Glutamatergic neuron (in vitro differentiated cells): ENCODE results near the gene KRTAP9-9. TPM values are rescaled to one million over a fixed set of nuclear protein-coding genes. Genes with fewer than 3 reads are reported as not detected.

Source experiments
- DNase-seq: peaks from one replicate; pipeline ENCODE4 v3.0.0; 2022
- H3K27ac Mint-ChIP-seq: one replicate; pipeline ENCODE4 v1.8.0; 2020; ENCODE audit warnings: mild to moderate bottlenecking, mixed read lengths, inconsistent platforms; ENCODE audit not compliant: unreplicated experiment
- H3K27me3 Mint-ChIP-seq: one replicate; pipeline ENCODE4 v1.8.0; 2020; ENCODE audit warnings: mild to moderate bottlenecking, moderate library complexity, mixed read lengths, inconsistent platforms; ENCODE audit not compliant: unreplicated experiment
- H3K36me3 Mint-ChIP-seq: one replicate; pipeline ENCODE4 v1.8.0; 2020; ENCODE audit warnings: mild to moderate bottlenecking, mixed read lengths, inconsistent platforms; ENCODE audit not compliant: unreplicated experiment
- H3K4me1 Mint-ChIP-seq: one replicate; pipeline ENCODE4 v1.8.0; 2020; ENCODE audit warnings: mild to moderate bottlenecking, low read depth, mixed read lengths, inconsistent platforms; ENCODE audit not compliant: unreplicated experiment
- H3K4me3 Mint-ChIP-seq: one replicate; pipeline ENCODE4 v1.8.0; 2020; ENCODE audit warnings: mild to moderate bottlenecking, mixed read lengths, inconsistent platforms; ENCODE audit not compliant: unreplicated experiment
- H3K9me3 Mint-ChIP-seq: one replicate; pipeline ENCODE4 v1.8.0; 2020; ENCODE audit warnings: mild to moderate bottlenecking, moderate library complexity, mixed read lengths, inconsistent platforms; ENCODE audit not compliant: unreplicated experiment
- total RNA-seq: library from RNA; stranded (reverse); fragmentation: NEBNext Ultra II Directional; extraction: Animal tissue kit (Norgen Biotek cat#: 25700); gene quantifications from one replicate; pipeline ENCODE4 v1.2.1, GENCODE V29; 2021; ENCODE audit not compliant: unreplicated experiment
- TF ChIP-seq, protein P1 (sequence below): fragments of 200-600 bp; sonication (generic); IDR thresholded peaks from one replicate; pipeline ENCODE4 v1.5.0; 2021; ENCODE audit not compliant: partially characterized antibody, unreplicated experiment

KRTAP9-9 gene
- total RNA-seq, 1 donor from 2014 or later = not detected

DNA sequence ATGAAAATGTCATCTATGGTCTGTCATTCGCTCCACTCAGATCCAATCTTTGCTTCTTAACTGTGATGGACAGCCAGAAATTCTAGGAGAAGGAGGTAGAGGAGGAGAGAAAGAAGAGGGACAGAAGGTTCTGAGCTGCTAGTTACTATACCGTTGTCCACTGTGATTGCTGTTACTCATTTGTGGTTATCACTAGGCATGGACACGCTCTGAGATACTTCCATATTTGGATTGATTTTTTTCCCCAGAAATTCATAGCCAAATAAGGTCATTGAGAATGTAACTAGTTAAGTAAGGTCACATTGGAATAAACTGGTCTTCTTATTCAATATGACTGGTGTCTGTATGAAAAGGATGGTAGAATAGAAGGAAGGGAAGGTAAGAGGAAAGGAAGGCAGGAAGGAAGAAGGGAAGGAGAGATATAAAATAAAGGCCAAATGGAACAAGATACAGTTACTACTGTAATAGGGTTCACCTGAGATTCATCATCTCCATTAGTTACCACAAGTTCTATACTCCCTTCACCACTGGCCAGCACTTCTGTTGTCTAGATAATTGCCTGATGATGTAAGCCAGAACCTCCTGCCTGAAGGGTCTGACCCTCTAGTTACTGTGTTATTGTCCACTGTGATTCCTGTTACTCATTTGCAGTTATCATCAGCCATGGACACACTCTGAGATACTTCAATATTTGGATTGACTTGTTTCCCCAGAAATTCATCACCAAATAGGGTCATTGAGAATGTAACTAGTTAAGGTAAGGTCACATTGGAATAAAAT lies 23.2 kb downstream of the KRTAP9-9 start:
- Mint-ChIP-seq H3K9me3 (no peaks in the 10 kb centered on the region), H3K4me3 (no peak overlapping the region), H3K4me1 (no peaks in the 10 kb centered on the region), H3K27me3 (peaks cover 4% of the 10 kb centered on the region), H3K36me3 (peaks cover 7% of the 10 kb centered on the region), H3K27ac (no peak overlapping the region)
- TF ChIP-seq, protein P1, sequence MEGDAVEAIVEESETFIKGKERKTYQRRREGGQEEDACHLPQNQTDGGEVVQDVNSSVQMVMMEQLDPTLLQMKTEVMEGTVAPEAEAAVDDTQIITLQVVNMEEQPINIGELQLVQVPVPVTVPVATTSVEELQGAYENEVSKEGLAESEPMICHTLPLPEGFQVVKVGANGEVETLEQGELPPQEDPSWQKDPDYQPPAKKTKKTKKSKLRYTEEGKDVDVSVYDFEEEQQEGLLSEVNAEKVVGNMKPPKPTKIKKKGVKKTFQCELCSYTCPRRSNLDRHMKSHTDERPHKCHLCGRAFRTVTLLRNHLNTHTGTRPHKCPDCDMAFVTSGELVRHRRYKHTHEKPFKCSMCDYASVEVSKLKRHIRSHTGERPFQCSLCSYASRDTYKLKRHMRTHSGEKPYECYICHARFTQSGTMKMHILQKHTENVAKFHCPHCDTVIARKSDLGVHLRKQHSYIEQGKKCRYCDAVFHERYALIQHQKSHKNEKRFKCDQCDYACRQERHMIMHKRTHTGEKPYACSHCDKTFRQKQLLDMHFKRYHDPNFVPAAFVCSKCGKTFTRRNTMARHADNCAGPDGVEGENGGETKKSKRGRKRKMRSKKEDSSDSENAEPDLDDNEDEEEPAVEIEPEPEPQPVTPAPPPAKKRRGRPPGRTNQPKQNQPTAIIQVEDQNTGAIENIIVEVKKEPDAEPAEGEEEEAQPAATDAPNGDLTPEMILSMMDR = no peak
- DNase-seq = no peak

DNA sequence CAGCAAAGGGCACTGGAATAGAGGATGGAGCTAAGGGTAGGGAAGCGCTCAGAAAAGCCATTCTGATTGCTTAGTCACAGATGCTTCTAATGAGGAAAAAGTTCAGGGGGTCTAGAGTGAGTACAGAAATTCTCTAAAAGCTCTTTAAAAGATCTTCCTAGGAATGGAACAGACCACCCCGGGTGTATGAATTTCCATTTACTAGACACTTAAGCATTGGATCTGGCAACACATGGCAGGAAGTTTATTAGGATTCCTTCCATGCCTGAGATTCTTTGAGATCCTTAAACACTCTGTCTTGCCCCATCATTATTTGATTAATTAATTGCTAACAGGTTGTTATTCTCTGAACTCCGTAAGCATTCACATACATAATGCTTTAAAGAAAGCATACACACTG lies 28.9 kb downstream of the KRTAP9-9 start:
- H3K4me1 Mint-ChIP-seq = no peaks in the 10 kb centered on the region
- DNase-seq = no peak
- H3K36me3 Mint-ChIP-seq = peaks cover 6% of the 10 kb centered on the region
- H3K27me3 Mint-ChIP-seq = no peaks in the 10 kb centered on the region
- H3K27ac Mint-ChIP-seq = no peak overlapping the region
- no peaks in the 10 kb centered on the region for H3K9me3 Mint-ChIP-seq
- TF ChIP-seq, protein P1 = no peak
- no peak overlapping the region for H3K4me3 Mint-ChIP-seq

DNA sequence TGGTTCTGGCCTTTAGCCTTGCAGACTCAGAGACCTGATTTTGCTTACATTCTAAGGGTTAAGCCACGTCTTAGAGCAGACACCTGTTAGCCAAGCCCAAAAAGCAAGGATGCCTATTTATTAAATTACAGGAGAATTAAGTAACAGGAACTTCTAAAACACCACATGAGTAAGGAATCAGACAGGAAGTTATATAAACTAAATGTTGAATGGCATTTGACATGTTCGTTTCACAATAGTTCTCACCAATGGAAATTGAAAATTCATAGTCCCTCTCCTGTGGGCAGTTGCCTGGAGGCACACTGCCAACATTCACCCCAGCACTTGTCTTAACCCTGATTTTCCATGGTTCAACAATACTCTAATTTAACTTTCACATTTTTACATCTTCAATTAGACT lies 29.4 kb downstream of the KRTAP9-9 start:
- Mint-ChIP-seq H3K27ac (no peak overlapping the region), H3K36me3 (peaks cover under 1% of the 10 kb centered on the region), H3K4me1 (no peaks in the 10 kb centered on the region), H3K4me3 (no peak overlapping the region), H3K9me3 (no peaks in the 10 kb centered on the region), H3K27me3 (no peaks in the 10 kb centered on the region)
- no peak for DNase-seq
- TF ChIP-seq, protein P1 = no peak

DNA sequence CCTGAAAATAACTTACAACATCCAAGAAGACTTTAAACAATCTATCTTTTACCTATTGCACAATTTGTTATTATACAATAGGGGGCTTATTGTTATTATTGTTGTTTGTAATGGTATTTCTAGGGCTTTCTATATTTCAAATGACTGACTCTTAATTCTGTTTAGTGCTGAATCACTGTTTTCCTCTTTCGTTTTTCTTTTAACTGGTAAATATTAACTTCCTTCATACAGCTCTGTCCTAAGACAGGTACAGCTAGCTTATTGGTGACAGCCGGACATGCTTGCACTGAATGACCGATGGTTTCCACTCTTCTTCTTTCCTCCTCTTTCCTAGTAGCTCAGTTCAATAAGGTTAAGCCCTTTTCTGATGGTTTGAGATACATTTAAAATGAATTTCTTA lies 31.9 kb downstream of the KRTAP9-9 start:
- Mint-ChIP-seq H3K4me1 (no peaks in the 10 kb centered on the region), H3K9me3 (no peaks in the 10 kb centered on the region), H3K36me3 (no peaks in the 10 kb centered on the region), H3K27me3 (no peaks in the 10 kb centered on the region), H3K27ac (no peak overlapping the region), H3K4me3 (no peak overlapping the region)
- TF ChIP-seq, protein P1 = no peak
- DNase-seq = no peak

DNA sequence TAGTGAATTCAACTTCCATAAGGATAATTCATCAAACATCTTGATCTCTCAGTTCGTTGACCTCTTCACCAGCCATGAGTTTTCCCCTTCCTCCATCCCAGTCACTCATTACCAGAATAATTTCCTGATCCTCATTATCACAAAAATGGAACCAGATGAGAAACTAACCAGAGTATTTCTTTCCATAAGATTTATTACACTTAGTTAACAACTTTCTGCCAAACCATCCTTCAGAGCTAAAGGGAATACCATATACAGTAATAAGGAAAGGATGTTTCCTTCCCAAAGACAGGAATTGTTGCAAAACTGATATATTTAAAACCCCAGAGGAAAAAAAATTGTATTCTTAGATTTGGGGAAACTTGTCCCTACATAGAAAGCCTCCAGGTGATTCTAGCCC lies 38.8 kb downstream of the KRTAP9-9 start:
- Mint-ChIP-seq H3K27ac (no peak overlapping the region), H3K27me3 (no peaks in the 10 kb centered on the region), H3K4me3 (no peak overlapping the region), H3K9me3 (peaks cover 2% of the 10 kb centered on the region), H3K36me3 (no peaks in the 10 kb centered on the region), H3K4me1 (no peaks in the 10 kb centered on the region)
- TF ChIP-seq, protein P1 = no peak
- DNase-seq = no peak
